DMS 273 (cell line): ENCODE results near the gene CDADC1.
"Not testable (repeated sequence)": the region's sequence is repeated elsewhere in the genome, so short reads cannot be mapped to it uniquely, and the experiment has no call there.

Experiments
- DNase-seq: peaks from one replicate; lab custom pipeline; 2025; ENCODE audit not compliant: unreplicated experiment; lab: John Stamatoyannopoulos, UW

CDADC1 gene

GRCh38 chr13:49311816-49312215, 64.1 kb downstream of the CDADC1 start:
- no peak for DNase-seq

GRCh38 chr13:49314344-49314882, 66.7 kb downstream of the CDADC1 start:
- no peak for DNase-seq

GRCh38 chr13:49315036-49315565, 67.4 kb downstream of the CDADC1 start:
- DNase-seq: no peak

- no peak for DNase-seq
Measured at GRCh38 chr13:49315756-49316482, 68.2 kb downstream of the CDADC1 start.

DNA sequence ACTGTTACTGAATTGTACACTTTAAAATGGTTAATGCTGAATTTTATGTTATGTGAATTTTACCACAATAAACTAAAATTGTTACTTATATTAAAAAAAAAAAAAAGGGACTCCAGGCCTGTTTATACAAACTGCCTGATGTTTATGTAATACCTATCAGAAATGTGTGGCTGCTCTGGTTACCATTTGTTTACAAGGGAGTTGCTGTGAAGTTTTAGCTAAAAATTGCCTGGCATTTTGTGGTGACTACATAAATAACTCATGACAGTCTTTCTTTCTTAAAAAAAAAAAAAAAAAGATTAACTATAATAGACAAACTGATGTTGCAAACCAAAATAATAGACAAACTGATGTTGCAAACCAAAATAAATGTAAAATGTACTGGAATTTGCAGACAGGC, 71.8 kb downstream of the CDADC1 start:
- DNase-seq: no peak

DNA sequence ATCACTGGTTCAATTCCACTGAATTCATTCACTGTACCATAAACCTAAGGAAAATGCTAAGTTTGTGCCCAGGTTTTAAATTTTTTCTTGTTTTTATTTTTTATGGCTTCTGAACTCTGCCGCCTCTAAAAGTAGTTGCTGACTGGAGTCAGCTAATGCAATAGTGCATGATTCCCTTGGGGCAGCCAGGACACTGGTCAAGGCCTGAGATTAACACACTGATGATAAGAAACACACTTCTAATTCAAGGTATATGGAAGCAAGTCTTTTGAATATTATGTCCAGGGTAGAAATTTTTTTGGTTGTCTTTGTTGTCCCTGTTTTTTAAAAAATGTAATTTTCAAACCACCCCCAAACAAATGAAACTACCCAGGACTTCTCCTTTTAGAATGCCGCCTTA, 72.2 kb downstream of the CDADC1 start:
- no peak for DNase-seq

DNA sequence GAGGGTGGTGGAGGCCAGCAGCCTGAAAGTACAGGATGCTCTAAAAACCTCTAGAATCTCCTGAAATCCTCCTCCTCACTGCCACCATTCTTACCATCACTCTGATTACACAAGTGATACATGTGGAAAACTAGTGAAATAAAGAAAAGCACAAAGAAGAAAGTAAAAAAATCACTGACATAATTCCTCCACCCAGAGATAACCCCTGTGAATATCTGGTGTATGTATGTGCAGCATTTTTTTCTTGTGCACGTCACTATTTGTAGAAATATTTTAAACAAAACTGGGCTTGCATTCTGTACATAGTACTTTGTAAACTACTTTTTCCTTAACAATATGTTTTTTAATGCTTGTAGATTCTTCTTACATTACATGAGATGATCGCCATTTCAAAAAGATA, 73.2 kb downstream of the CDADC1 start:
- no peak for DNase-seq

GRCh38 chr13:49322702-49323101, 75.0 kb downstream of the CDADC1 start:
- DNase-seq: no peak

- DNase-seq: no peak
Measured at GRCh38 chr13:49323344-49323743, 75.6 kb downstream of the CDADC1 start.

DNA sequence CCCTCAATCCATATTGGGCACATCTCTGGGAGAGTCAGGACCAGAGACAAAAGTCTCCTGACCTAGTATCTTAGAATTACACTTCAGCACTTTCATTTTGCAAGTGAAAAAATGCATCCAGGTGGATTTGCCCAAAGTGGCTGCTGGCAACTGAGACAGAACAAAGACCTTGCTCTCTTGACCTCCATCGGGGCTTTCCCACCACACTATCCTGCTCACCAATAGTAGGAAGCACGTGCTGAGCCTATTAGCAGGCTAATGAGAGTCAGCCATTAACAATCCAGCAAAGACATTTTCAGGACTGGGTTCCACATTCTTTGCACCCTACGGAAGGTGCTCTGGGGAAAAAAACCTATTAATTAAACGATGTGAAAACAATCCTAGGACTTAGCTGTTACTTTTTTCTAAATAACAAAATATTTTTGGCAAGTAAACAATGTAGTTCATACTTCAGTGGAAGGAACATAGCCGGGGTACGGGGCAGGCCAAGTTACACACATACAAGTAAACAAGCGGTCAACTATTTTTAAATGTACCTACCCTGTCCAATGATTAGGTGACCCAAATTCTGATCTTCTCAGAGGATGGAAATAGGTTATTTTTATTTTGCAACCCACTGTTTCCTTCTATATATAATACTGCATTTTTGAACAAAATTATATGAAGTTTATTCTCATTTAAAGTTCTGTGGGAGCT, 78.6 kb downstream of the CDADC1 start:
- no peak for DNase-seq

DNA sequence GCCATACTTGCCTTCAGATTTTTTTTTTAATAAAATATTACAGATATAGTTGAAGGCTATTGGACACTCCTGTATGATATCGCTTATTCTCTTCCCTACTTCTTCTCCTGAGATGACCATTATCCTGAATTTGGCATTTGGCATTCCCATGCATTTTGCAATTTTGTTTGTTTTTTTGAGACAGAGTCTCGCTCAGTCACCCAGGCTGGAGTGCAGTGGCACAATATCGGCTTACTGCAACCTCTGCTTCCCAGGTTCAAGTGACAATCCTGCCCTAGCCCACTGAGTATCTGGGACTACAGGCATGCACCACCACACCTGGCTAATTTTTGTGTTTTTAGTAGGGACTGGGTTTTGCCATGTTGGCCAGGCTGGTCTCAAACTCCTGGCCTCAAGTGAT, 79.4 kb downstream of the CDADC1 start:
- DNase-seq: not testable (repeated sequence)

GRCh38 chr13:49329831-49330545, 82.3 kb downstream of the CDADC1 start:
- DNase-seq: no peak

DNA sequence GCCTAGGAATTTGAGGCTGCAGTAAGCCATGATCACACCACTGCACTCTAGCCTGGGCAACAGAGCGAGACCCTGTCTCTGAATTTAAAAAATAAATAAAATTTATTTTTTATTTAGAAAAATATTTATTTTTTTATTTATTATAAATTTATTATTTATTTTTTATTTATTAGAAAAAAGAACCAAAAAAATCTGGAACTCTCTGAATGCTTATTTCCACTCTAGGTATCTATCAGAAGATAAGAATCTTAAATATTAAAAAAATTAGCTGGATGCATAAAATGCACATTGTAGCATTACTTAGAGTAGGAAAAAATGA, 82.8 kb downstream of the CDADC1 start:
- no peak for DNase-seq

DNA sequence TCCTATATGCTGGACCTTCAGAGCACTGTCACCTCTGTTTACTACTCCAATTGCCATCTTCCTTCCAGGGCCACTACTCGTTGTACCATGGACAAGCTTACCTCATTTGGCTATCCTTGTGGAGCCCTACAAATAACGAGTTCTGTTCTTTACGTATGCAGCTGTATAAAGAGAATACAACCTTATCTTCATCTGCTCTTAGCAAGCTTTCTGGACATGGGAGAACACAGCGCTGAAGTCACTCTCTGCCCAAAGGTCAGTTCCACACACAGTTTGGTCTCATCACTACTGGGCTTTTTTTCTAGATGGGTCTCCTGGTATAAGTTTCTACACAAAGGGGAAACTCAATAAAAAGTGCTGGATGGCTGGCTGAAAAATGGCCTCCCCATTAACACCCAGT, 88.9 kb downstream of the CDADC1 start:
- no peak for DNase-seq

DNA sequence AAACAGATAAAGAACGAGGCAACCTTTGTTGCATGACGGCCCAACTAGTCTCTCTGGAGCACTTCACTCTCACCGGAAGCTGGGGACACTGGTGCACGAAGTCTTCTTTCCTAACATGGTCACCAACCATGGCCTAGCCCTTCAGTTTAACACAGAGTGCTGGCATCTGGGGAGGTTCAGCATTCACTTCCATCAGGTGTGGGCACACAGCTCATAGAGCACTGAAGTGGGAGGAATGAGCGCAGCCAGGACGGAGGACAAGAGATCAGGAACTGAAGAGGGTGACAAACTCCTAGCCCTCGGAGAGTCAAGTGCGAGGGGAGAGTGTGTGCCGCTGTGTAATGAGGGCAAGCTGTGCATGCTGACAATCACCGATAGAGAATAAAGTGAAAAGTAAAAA, 92.4 kb downstream of the CDADC1 start:
- no peak for DNase-seq

GRCh38 chr13:49341517-49341916, 93.8 kb downstream of the CDADC1 start:
- DNase-seq: no peak

GRCh38 chr13:49341941-49342340, 94.2 kb downstream of the CDADC1 start:
- DNase-seq: no peak

GRCh38 chr13:49342454-49342853, 94.7 kb downstream of the CDADC1 start:
- DNase-seq: no peak
